H9 (cell line): Measurements from ENCODE around the gene IPO13. TPM values are rescaled to one million over a fixed set of nuclear protein-coding genes. Genes with fewer than 3 reads are reported as not detected.

Experiments used
- DNase-seq: peaks from one replicate; pipeline ENCODE4 v3.0.0-alpha.2; 2017
- H2AFZ ChIP-seq: one replicate; pipeline ENCODE4 v1.6.1; 2013; ENCODE audit warnings: mild to moderate bottlenecking, low read length, control low read depth, moderate library complexity
- H2AK5ac ChIP-seq: 2 replicates; pipeline ENCODE4 v1.6.1; 2013; ENCODE audit warnings: low read length, control low read depth, mixed read lengths; ENCODE audit not compliant: insufficient read length
- H2BK120ac ChIP-seq: one replicate; pipeline ENCODE4 v1.6.1; 2013; ENCODE audit warnings: low read depth, mild to moderate bottlenecking, low read length, control low read depth, inconsistent platforms; ENCODE audit not compliant: poor library complexity, severe bottlenecking
- H2BK12ac ChIP-seq: 2 replicates; pipeline ENCODE4 v1.6.1; 2013; ENCODE audit warnings: low read length, control low read depth, mixed read lengths, low read depth; ENCODE audit not compliant: insufficient read length
- H2BK15ac ChIP-seq: 2 replicates; pipeline ENCODE4 v1.6.1; 2013; ENCODE audit warnings: low read depth, low read length, control low read depth
- H2BK20ac ChIP-seq: one replicate; pipeline ENCODE4 v1.6.1; 2013; ENCODE audit warnings: low read depth, mild to moderate bottlenecking, low read length, control low read depth, inconsistent platforms; ENCODE audit not compliant: poor library complexity, severe bottlenecking
- H2BK5ac ChIP-seq: 2 replicates; pipeline ENCODE4 v1.6.1; 2013; ENCODE audit warnings: low read length, control low read depth, mixed read lengths; ENCODE audit not compliant: insufficient read length
- H3K14ac ChIP-seq: 2 replicates; pipeline ENCODE4 v1.6.1; 2013; ENCODE audit warnings: low read length, control low read depth; ENCODE audit not compliant: insufficient read depth
- H3K18ac ChIP-seq: 2 replicates; pipeline ENCODE4 v1.6.1; 2013; ENCODE audit warnings: low read depth, mild to moderate bottlenecking, mixed read lengths, low read length, control low read depth; ENCODE audit not compliant: insufficient read length
- H3K23ac ChIP-seq: 2 replicates; pipeline ENCODE4 v1.6.1; 2013; ENCODE audit warnings: low read length, control low read depth, mixed read lengths, low read depth; ENCODE audit not compliant: insufficient read length
- H3K23me2 ChIP-seq: 2 replicates; pipeline ENCODE4 v1.6.1; 2013; ENCODE audit warnings: low read depth, mild to moderate bottlenecking, mixed read lengths, low read length, control low read depth; ENCODE audit not compliant: insufficient read length, poor library complexity, severe bottlenecking
- H3K27ac ChIP-seq: 2 replicates; pipeline ENCODE4 v1.5.1; 2013; ENCODE audit warnings: low read length, control low read depth, mixed read lengths, low read depth; ENCODE audit not compliant: insufficient read length
- H3K27me3 ChIP-seq: 2 replicates; pipeline ENCODE4 v1.6.1; 2013; ENCODE audit warnings: low read length, control low read depth, inconsistent platforms; ENCODE audit not compliant: insufficient read depth
- H3K4ac ChIP-seq: 2 replicates; pipeline ENCODE4 v1.6.1; 2013; ENCODE audit warnings: low read depth, mild to moderate bottlenecking, control low read depth, inconsistent platforms, low read length, moderate library complexity
- H3K4me1 ChIP-seq: 2 replicates; pipeline ENCODE4 v1.6.1; 2013; ENCODE audit warnings: low read length, control low read depth, inconsistent platforms; ENCODE audit not compliant: insufficient read depth
- H3K4me2 ChIP-seq: 2 replicates; pipeline ENCODE4 v1.6.1; 2013; ENCODE audit warnings: low read length, control low read depth, mixed read lengths; ENCODE audit not compliant: insufficient read length, insufficient read depth
- H3K56ac ChIP-seq: 2 replicates; pipeline ENCODE4 v1.6.1; 2013; ENCODE audit warnings: low read depth, mild to moderate bottlenecking, mixed read lengths, low read length, control low read depth; ENCODE audit not compliant: insufficient read length
- H3K79me1 ChIP-seq: 2 replicates; pipeline ENCODE4 v1.6.1; 2013; ENCODE audit warnings: low read depth, mild to moderate bottlenecking, moderate library complexity, low read length, control low read depth, inconsistent platforms; ENCODE audit not compliant: insufficient read depth, poor library complexity, severe bottlenecking
- H3K79me2 ChIP-seq: 2 replicates; pipeline ENCODE4 v1.6.1; 2013; ENCODE audit warnings: low read length, control low read depth, inconsistent platforms; ENCODE audit not compliant: insufficient read depth
- H3K9ac ChIP-seq: 2 replicates; pipeline ENCODE4 v1.6.1; 2013; ENCODE audit warnings: low read length, control low read depth, mixed read lengths; ENCODE audit not compliant: insufficient read length; ENCODE audit errors: extremely low read depth
- H3K9me3 ChIP-seq: one replicate; pipeline ENCODE4 v1.6.1; 2013; ENCODE audit warnings: low read depth, low read length, inconsistent platforms; ENCODE audit not compliant: control insufficient read depth
- H3T11ph ChIP-seq: one replicate; pipeline ENCODE4 v1.6.1; 2013; ENCODE audit warnings: mild to moderate bottlenecking, low read length, control low read depth, inconsistent platforms
- H4K20me1 ChIP-seq: one replicate; pipeline ENCODE4 v1.6.1; 2013; ENCODE audit not compliant: control insufficient read depth, insufficient read length, insufficient read depth
- H4K5ac ChIP-seq: 2 replicates; pipeline ENCODE4 v1.6.1; 2013; ENCODE audit warnings: low read depth, mild to moderate bottlenecking, mixed read lengths, low read length, control low read depth; ENCODE audit not compliant: insufficient read length
- H4K8ac ChIP-seq: replicated peaks from 2 replicates; pipeline ENCODE4 v1.6.1; 2013; ENCODE audit warnings: low read length, control low read depth, mixed read lengths, low read depth; ENCODE audit not compliant: insufficient read length
- H4K91ac ChIP-seq: 2 replicates; pipeline ENCODE4 v1.6.1; 2013; ENCODE audit warnings: low read depth, mild to moderate bottlenecking, moderate library complexity, mixed read lengths, low read length, control low read depth; ENCODE audit not compliant: insufficient read length
- H3K27ac Mint-ChIP-seq, 3 experiments: 2 replicates in 2 of 3; 3 replicates in 1 of 3; pipeline ENCODE4 v1.8.0; 2020 to 2021; ENCODE audit warnings: mixed read lengths in 3 of 3, mild to moderate bottlenecking in 1 of 3, moderate library complexity in 1 of 3
- H3K27me3 Mint-ChIP-seq: 2 replicates; pipeline ENCODE4 v1.8.0; 2021; ENCODE audit warnings: low read depth, mild to moderate bottlenecking, moderate library complexity, mixed read lengths
- H3K36me3 Mint-ChIP-seq, 3 experiments: 2 replicates in 2 of 3; 3 replicates in 1 of 3; pipeline ENCODE4 v1.8.0; 2020 to 2021; ENCODE audit warnings: low read depth in 3 of 3, mixed read lengths in 3 of 3; ENCODE audit not compliant: insufficient read depth in 1 of 3
- H3K4me1 Mint-ChIP-seq, 2 experiments: 2 replicates each; pipeline ENCODE4 v1.8.0; 2020; ENCODE audit warnings: mixed read lengths in 2 of 2
- H3K4me3 Mint-ChIP-seq, 2 experiments: 2 replicates in 1 of 2; 3 replicates in 1 of 2; pipeline ENCODE4 v1.8.0; 2020 to 2021; ENCODE audit warnings: mild to moderate bottlenecking in 2 of 2, mixed read lengths in 2 of 2, moderate library complexity in 1 of 2
- H3K9me3 Mint-ChIP-seq, 2 experiments: 2 replicates in 1 of 2; 3 replicates in 1 of 2; pipeline ENCODE4 v1.8.0; 2020; ENCODE audit warnings: mild to moderate bottlenecking in 2 of 2, mixed read lengths in 2 of 2, moderate library complexity in 1 of 2
- WGBS: extraction: QIAGEN DNeasy Blood & Tissue Kit; methylation state at CpG from one replicate; pipeline ENCODE4 v1.1.7; 2013; ENCODE audit warnings: missing lambda C conversion rate, low lambda C conversion rate, mixed read lengths; ENCODE audit not compliant: insufficient read length; ENCODE audit errors: extremely low coverage; 5-methylcytosine and 5-hydroxymethylcytosine counted together
- total RNA-seq: library from RNA; stranded (reverse); gene quantifications from 2 replicates; pipeline ENCODE4 v1.2.1, GENCODE V29; 2021
- TF ChIP-seq, protein P1 (sequence below): fragments of 200-600 bp; sonication (generic); conservative IDR thresholded peaks from 3 replicates; pipeline ENCODE4 v1.8.0; 2021; ENCODE audit warnings: antibody characterized with exemption, mild to moderate bottlenecking

IPO13 gene
- total RNA-seq, 1 experiment from 2014 or later = 24.5 TPM

- Histone ChIP-seq H3K18ac (no peak overlapping the region), H3K4ac (no peak overlapping the region), H3K4me2 (no peak overlapping the region), H3K9ac (no peak overlapping the region), H3K56ac (no peak overlapping the region), H2BK12ac (no peak overlapping the region), H2AFZ (no peak overlapping the region), H4K8ac (no peak overlapping the region), H3K79me1 (no peaks in the 10 kb centered on the region), H2BK120ac (no peak overlapping the region), H4K91ac (no peak overlapping the region), H4K20me1 (no peaks in the 10 kb centered on the region), H4K5ac (no peak overlapping the region), H3K27ac (no peak overlapping the region), H3K4me1 (no peaks in the 10 kb centered on the region), H3K9me3 (no peaks in the 10 kb centered on the region), H3T11ph (no peak overlapping the region), H3K27me3 (no peaks in the 10 kb centered on the region), H3K79me2 (no peaks in the 10 kb centered on the region), H2BK15ac (no peak overlapping the region), H2BK20ac (no peak overlapping the region), H3K23ac (no peak overlapping the region), H2AK5ac (no peak overlapping the region), H3K14ac (no peak overlapping the region; the same call in 1 of the 2 replicates), H3K23me2 (no peaks in the 10 kb centered on the region), H2BK5ac (no peak overlapping the region)
- DNase-seq = no peak
- TF ChIP-seq, protein P1, sequence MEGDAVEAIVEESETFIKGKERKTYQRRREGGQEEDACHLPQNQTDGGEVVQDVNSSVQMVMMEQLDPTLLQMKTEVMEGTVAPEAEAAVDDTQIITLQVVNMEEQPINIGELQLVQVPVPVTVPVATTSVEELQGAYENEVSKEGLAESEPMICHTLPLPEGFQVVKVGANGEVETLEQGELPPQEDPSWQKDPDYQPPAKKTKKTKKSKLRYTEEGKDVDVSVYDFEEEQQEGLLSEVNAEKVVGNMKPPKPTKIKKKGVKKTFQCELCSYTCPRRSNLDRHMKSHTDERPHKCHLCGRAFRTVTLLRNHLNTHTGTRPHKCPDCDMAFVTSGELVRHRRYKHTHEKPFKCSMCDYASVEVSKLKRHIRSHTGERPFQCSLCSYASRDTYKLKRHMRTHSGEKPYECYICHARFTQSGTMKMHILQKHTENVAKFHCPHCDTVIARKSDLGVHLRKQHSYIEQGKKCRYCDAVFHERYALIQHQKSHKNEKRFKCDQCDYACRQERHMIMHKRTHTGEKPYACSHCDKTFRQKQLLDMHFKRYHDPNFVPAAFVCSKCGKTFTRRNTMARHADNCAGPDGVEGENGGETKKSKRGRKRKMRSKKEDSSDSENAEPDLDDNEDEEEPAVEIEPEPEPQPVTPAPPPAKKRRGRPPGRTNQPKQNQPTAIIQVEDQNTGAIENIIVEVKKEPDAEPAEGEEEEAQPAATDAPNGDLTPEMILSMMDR = no peak
- no peak overlapping the region for H3K27ac Mint-ChIP-seq
- no peak overlapping the region for H3K4me3 Mint-ChIP-seq
- peaks cover 10 to 36% (median 27%) of the 10 kb centered on the region in 3 experiments; a peak in 6 of 7 replicates for H3K36me3 Mint-ChIP-seq
- H3K27me3 Mint-ChIP-seq = peaks cover 2% of the 10 kb centered on the region
- no CpG with 5 or more reads among the region's 22 CpGs for WGBS
- no peaks in the 10 kb centered on the region for H3K9me3 Mint-ChIP-seq
- H3K4me1 Mint-ChIP-seq = peaks cover 9 to 20% of the 10 kb centered on the region in 2 experiments; a peak in 3 of 4 replicates
Measured at GRCh38 chr1:43997295-43997999, 50.7 kb downstream of the IPO13 start.
